Eye (tissue), 1 donor: ENCODE data around the gene C6orf62.
"Not testable (repeated sequence)": the region's sequence is repeated elsewhere in the genome, so short reads cannot be mapped to it uniquely, and the experiment has no call there.

Experiments used
- DNase-seq: peaks from one replicate; pipeline ENCODE4 v3.0.0-alpha.2; 2015

Gene C6orf62

DNA sequence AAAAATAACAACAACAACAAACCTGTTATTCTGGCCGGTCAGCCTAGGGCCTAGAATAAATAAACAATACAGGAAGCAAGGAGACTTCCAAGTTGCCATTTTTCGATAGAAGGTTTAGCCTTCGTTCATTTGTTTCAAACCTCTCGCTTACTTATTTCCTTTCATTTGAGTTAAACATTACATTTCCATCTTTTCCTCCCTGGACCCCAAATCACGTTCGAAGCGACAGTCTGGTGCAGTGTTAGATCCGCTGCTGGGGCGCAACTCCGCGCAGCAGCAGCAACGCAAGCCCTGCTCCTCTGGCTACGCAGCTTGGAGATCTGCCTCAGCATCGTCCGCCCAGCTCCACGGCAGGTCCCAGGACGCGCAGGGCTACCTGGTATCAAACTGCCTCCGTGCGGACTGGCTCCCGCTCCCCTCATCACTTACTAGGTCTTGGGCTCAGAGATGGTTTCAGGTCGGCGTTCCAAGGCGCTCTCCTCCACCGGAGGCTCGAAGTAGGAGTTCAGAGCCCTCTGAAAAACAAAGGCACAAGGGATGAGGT lies 52.8 kb downstream of the C6orf62 start:
- no peak for DNase-seq

DNA sequence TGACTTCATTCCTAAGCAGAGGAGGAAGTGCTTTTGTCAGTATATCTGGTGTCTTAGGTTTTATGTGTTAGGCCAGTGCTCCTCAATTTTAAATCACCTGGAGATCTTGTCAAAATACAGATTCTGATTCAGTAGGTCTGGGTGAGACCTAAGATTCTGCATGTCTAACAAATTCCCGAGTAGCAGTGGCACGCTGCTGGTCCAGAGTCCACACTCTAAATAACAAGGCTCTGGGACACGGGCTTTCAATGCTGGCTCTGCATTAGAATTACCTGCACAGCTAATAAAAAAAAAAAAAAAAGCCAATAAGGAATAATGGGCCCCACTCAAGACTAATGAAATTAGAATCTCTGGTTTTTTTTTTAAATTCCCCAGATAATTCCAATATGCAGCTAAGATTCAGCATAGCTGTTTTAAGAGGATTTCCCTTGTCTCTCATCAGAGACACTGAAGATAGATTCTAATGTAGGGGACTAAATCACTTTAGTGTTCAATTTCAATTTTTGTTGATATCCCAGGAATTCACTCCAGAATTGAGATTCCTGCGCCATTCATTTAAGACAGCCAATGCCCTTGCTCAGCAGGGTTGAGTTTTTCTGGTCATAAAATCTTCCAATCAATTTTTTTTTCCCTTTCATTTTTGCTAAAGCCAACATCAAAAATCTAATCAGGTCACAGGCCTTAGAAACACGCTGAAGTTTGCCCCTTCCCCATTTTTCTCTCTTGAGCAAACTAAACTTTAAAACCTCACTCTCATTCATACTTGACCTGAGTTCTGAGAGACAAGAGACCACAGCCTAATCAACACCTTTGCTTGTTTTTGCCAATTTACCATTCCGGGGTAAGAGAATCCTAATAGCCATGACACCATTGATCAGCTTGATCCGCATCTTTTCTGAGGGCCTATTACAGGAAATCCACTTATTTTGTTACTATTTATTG lies 54.6 kb downstream of the C6orf62 start:
- DNase-seq: no peak

DNA sequence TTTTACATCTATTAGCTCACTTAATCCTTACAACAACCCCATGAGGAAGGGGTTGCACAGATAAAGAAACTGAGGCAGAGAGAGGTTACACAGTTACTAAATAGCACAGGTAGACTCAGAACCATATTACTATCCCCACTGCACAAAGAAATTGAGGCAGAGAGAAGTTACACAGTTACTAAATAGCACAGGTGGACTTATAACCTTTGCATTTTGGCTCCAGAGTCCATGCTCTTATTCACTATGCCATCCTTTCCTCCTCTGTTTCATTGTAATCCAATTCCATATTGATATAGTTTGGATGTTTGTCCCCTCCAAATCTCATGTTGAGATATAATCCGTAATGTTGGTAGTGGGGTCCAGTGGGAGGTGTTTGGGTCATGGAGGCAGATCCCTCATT lies 55.8 kb downstream of the C6orf62 start:
- no peak for DNase-seq

DNA sequence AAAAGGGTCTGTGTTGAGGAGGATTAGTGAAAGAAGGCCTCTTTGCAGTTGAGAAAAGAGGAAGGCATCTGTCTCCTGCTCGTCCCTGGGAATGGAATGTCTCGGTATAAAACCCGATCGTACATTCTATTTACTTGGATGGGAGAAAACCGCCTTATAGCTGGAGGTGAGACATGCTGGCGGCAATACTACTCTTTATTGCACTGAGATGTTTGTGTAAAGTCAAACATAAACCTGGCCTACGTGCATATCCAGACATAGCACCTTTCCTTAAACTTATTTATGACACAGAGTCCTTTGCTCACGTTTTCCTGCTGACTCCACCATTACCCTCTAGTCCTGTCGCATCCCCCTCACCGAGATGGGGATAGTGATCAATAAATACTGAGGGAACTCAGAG lies 56.7 kb downstream of the C6orf62 start:
- DNase-seq: no peak

DNA sequence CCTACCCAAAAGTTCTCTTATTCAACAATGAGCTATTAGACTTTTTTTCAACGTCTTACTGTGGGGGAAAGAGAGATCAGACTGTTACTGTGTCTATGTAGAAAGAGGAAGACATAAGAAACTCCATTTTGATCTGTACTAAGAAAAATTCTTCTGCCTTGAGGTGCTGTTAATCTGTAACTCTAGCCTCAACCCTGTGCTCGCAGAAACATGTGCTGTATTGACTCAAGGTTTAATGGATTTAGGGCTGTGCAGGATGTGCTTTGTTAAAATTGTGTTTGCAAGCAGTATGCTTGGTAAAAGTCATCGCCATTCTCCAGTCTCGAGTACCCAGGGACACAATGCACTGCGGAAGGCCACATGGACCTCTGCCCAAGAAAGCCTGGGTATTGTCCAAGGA lies 57.2 kb downstream of the C6orf62 start:
- not testable (repeated sequence) for DNase-seq

DNA sequence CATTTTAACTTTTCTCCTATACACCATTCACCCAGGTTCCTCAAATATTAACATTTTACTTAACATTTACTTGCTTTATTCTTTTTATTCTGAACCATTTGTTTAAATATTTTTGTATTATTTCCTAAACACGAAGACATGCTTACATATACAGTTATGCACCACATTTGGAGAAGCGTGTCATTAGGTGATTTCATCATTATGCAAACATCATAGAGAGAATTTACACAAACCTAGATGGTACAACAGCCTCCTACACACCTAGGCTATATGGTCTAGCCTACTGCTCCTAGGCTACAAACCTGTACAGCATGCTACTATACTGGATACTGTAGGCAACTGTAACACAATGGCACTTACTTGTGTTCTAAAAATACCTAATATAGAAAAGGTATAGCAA lies 58.8 kb downstream of the C6orf62 start:
- DNase-seq: no peak

DNA sequence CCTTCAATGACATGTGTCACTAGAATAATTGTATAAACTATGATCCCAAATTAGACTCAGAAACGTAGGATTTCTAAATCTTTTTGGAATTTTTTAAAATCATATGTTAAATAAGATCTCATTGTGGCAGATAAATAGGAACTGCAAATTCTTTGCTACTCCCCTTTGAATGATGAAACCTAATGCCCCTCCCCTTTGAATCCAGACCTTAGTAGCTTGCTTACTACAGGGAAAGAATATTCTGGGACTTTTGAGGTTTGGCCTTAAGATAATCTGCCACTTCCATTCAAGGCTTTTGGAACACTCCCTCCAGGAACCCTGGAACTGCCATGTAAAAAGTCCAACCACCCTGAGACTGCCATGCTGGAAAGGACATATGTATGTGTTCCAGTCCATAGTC lies 59.4 kb downstream of the C6orf62 start:
- no peak for DNase-seq

DNA sequence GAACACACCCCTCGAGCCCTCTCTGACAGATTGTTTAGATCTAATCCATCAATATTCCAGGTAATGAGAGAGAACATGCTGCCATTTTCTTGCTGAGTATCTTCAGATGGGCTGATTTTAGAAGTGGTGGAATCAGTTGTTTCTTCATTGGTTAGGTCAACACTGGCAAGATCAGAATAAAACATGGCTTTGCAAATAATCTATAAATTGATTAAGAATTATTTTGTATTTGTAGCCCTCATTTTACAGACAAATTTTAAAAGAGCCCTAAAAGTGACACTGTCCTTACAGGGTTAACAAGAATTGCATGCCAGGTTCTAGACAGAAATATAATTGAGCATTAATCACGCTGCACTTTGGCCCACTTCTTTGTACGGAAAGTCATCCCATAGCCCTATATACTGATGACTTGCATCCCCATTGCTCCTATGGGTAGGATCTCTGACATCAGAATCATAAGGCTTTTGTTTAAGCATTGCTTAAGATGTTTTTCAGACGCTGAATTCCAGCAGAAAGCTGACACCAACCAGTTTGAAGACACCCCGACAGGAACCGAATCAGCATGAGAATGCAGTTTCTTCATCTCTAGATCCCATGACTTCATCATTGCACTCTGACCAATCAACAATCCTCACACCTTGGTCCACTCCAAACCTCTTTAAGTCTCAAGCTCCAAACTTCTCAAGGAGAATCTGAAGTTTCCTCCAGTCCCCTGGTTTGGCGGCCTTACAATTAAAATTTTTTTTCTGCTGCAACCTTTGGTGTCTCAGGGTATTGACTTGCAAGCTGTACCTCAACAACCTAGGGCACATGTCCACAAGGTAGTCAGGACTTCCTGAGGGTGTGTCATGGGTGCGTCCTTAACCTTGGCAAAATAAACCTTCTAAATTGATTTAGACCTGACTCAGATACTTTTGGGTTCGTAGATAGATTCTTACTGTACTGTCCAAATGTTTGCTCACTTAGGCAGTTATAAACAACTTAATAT lies 60.1 kb downstream of the C6orf62 start:
- DNase-seq: no peak

DNA sequence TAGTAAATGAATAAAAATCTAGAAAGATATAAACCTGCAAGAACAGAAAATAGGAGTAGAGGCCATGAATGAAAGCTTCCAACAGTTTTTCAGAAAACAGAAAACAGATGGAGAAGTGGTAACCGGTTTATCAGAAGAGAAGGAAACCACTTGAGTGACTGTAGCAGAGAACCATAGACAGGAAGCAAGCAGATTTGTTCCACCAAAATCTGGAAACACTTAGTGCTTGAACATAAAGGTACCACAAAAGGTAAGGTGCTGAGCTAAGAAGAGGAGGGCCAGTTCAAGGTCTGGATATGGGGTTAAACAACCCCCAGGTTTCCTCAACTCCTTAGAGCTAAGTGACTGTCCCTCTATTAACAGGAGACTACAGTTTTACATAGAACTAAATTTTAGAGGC lies 63.7 kb downstream of the C6orf62 start:
- no peak for DNase-seq
